Transverse colon (tissue), 4 donors: Measurements from ENCODE around the gene CTNND2. TPM values are rescaled to one million over a fixed set of nuclear protein-coding genes. Genes with fewer than 3 reads are reported as not detected.

Experiments used
- DNase-seq: peaks from one replicate; pipeline ENCODE4 v3.0.0-alpha.2; 2019
- H3K27ac ChIP-seq, 4 donors: fragments of 200-600 bp; sonication (generic); 2 replicates each; pipeline ENCODE4 v1.5.1; 2016 to 2018; ENCODE audit warnings: inconsistent platforms in 4 of 4
- H3K27me3 ChIP-seq: fragments of 200-600 bp; sonication (generic); 2 replicates; pipeline ENCODE4 v1.5.1; 2017; ENCODE audit warnings: inconsistent platforms
- H3K36me3 ChIP-seq, 4 donors: fragments of 200-600 bp; sonication (generic); 2 replicates each; pipeline ENCODE4 v1.5.1; 2017 to 2019; ENCODE audit warnings: inconsistent platforms in 4 of 4
- H3K4me1 ChIP-seq, 4 donors: fragments of 200-600 bp; sonication (generic); 2 replicates each; pipeline ENCODE4 v1.5.1; 2017 to 2020; ENCODE audit warnings: inconsistent platforms in 4 of 4
- H3K4me3 ChIP-seq, 4 donors: fragments of 200-600 bp; sonication (generic); 1 replicate in 1 of 4; 2 replicates in 3 of 4; pipeline versions ENCODE4 v1.5.1 to v1.6.1; 2017 to 2019; ENCODE audit warnings: inconsistent platforms in 4 of 4
- H3K9me3 ChIP-seq, 2 donors: fragments of 200-600 bp; sonication (generic); 2 replicates each; pipeline ENCODE4 v1.5.1; 2017 to 2019; ENCODE audit warnings: inconsistent platforms in 2 of 2
- EP300 ChIP-seq: sonication (generic); formaldehyde crosslinking; IDR thresholded peaks from one replicate; pipeline ENCODE4 v1.6.1; 2017; ENCODE audit warnings: antibody characterized with exemption, low read depth
- POLR2A ChIP-seq: fragments of 450-650 bp; IDR thresholded peaks from one replicate; pipeline ENCODE4 v1.6.1; 2016; ENCODE audit warnings: antibody characterized with exemption, mild to moderate bottlenecking, moderate library complexity
- POLR2AphosphoS5 ChIP-seq, 3 donors: sonication (generic); formaldehyde crosslinking; IDR thresholded peaks; one replicate each; pipeline ENCODE4 v1.6.1; 2016; ENCODE audit warnings: antibody characterized with exemption in 3 of 3
- WGBS, 2 donors: methylation state at CpG; one replicate each; pipeline ENCODE4 v1.1.5; 2018; ENCODE audit warnings: low coverage in 1 of 2; 5-methylcytosine and 5-hydroxymethylcytosine counted together
- in situ Hi-C, 4 donors: fragments of 200-750 bp; cut with MboI; loops; one replicate each; pipeline versions ENCODE4 v1.15.0 to v1.15.1; 2017; ENCODE audit warnings: low sequenced_read_pairs in 3 of 4, low pct_ligation_motif_present in 1 of 4, low pct_unique_long_range_greater_than_20kb in 1 of 4
- intact Hi-C: fragments of 100-400 bp; cut with DNase I; formaldehyde crosslinking; loops from one replicate; pipeline ENCODE4 v1.15.1; 2023; ENCODE audit warnings: low total_unique reads
- total RNA-seq, 4 donors: library from RNA; depleted of rRNA; stranded (reverse); fragments of >200 nt; gene quantifications; one replicate each; pipeline ENCODE4 v1.1.0, GENCODE V29; 2016
- TF ChIP-seq, protein P1 (sequence below), 5 experiments: fragments of 200-600 bp in 3 of 5; fragments of 450-650 bp in 2 of 5; sonication (generic) in 3 of 5; IDR thresholded peaks; 1 replicate in 2 of 5; 2 replicates in 3 of 5; pipeline ENCODE4 v1.5.1; 2016 to 2017; ENCODE audit warnings: antibody characterized with exemption in 5 of 5, inconsistent platforms in 3 of 5, mild to moderate bottlenecking in 2 of 5, moderate library complexity in 1 of 5

CTNND2 gene
- total RNA-seq, 4 donors from 2014 or later: 1.9 to 2.1 TPM; not detected in 2

DNA sequence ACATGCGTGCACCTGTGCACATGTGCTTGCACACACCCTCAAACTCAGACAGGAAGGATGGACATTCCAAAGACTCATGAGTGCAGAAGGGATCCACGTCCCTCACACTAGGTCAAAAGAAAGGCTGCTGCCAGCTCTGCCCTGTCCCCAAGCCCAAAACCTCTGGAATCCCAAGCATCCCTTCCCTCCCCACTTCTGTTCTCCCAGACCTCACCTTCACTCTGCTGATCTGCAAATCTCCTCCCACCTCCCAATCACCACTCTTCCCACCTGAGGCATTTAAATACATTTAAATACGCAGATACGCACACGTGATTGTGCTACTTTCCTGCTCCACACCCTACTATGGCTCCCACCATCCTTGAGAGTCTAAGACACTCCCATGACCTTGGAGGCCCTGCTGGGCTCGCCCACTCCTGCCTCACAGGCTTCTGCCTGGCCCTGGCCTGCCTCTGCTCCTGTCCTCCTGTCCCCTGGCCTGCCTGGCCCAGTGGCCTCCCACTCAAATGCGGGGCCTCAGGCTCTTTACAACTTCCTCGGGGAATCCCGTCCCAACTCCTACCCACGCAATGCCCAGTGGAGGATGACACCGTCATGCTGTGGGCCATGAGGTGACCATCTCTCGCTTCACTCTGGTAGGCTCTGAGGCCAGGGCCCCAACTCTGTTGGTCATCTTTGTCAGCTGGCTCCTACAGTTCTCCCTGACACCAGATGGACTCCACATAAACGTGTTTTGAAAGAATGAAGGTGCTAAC is 664.8 kb downstream of the CTNND2 start:
- no peak overlapping the region for H3K4me3 ChIP-seq

DNA sequence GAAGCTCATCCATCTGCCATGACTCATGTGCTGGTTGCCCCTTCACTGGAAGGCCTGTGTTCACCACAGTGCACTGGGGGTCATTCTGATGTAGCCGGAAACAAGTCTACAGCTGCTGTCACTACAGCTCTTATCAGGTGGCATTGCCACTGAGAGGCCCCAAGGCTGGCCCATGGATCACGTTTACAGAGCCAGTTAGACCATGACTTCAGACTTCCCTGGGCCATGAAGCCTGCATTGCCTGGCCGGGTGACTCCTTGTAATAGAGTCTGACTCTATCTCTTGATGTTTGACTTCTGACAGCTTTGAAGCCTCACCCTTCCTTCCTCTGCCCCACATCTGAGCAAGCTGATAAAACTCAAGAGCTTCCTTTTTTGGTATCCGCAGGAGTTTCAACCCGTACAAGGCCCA is 669.7 kb downstream of the CTNND2 start:
- no peaks in the 10 kb centered on the region for H3K36me3 ChIP-seq

More for the DNA sequence above, 664.8 kb downstream of the CTNND2 start:
- no peak overlapping the region for H3K27ac ChIP-seq
- intact Hi-C loops (no loop called here), in situ Hi-C loops (no loop called here)
- 82 to 85% methylated on average over 4 to 13 of the region's 13 CpGs for WGBS, 2 donors
- no peaks in the 10 kb centered on the region for H3K27me3 ChIP-seq
- no peaks in the 10 kb centered on the region for H3K36me3 ChIP-seq
- no peaks in the 10 kb centered on the region for H3K9me3 ChIP-seq
- TF ChIP-seq EP300: no peak
- no peak for TF ChIP-seq POLR2AphosphoS5 (IDR thresholded peaks at IDR 0.05)
- TF ChIP-seq, protein P1, sequence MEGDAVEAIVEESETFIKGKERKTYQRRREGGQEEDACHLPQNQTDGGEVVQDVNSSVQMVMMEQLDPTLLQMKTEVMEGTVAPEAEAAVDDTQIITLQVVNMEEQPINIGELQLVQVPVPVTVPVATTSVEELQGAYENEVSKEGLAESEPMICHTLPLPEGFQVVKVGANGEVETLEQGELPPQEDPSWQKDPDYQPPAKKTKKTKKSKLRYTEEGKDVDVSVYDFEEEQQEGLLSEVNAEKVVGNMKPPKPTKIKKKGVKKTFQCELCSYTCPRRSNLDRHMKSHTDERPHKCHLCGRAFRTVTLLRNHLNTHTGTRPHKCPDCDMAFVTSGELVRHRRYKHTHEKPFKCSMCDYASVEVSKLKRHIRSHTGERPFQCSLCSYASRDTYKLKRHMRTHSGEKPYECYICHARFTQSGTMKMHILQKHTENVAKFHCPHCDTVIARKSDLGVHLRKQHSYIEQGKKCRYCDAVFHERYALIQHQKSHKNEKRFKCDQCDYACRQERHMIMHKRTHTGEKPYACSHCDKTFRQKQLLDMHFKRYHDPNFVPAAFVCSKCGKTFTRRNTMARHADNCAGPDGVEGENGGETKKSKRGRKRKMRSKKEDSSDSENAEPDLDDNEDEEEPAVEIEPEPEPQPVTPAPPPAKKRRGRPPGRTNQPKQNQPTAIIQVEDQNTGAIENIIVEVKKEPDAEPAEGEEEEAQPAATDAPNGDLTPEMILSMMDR (IDR thresholded peaks at IDR 0.05): no peak
- TF ChIP-seq POLR2A: no peak
- H3K4me1 ChIP-seq: no peaks in the 10 kb centered on the region
- no peak for DNase-seq

DNA sequence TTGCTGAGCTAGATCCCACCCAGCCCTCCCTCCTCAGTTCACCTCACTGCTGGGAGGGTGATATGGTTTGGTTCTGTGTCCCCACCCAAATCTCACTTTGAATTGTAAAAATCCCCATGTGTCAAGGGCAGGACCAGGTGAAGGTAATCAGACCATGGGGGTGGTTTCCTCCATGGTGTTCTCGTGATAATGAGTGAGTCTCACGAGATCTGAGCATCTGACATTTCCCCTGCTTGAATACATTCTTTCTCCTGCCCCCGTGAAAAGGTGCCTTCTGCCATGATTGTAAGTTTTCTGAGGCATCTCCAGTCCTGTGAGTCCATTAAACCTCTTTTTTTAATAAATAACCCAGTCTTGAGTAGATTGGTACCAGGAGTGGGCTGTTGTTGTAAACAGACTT is 673.4 kb downstream of the CTNND2 start:
- 70 to 79% methylated on average over 3 of the region's 3 CpGs for WGBS, 2 donors
- TF ChIP-seq EP300: no peak
- no peak for TF ChIP-seq POLR2AphosphoS5 (IDR thresholded peaks at IDR 0.05)
- TF ChIP-seq, protein P1 (IDR thresholded peaks at IDR 0.05): no peak
- TF ChIP-seq POLR2A: no peak
- no peaks in the 10 kb centered on the region for H3K36me3 ChIP-seq
- no peak for DNase-seq
- intact Hi-C loops: no loop called here
- no peaks in the 10 kb centered on the region for H3K4me1 ChIP-seq
- H3K27me3 ChIP-seq: no peaks in the 10 kb centered on the region
- H3K9me3 ChIP-seq: no peaks in the 10 kb centered on the region
- no peak overlapping the region for H3K4me3 ChIP-seq
- H3K27ac ChIP-seq: no peak overlapping the region
- in situ Hi-C loops: no loop called here

More for the DNA sequence above, 669.7 kb downstream of the CTNND2 start:
- H3K9me3 ChIP-seq: no peaks in the 10 kb centered on the region
- no peak overlapping the region for H3K27ac ChIP-seq
- intact Hi-C loops: no loop called here
- in situ Hi-C loops: no loop called here
- H3K4me1 ChIP-seq: no peaks in the 10 kb centered on the region
- WGBS, 2 donors: 63 to 73% methylated on average over 3 to 5 of the region's 5 CpGs
- DNase-seq: no peak
- H3K27me3 ChIP-seq: no peaks in the 10 kb centered on the region
- TF ChIP-seq POLR2AphosphoS5 (IDR thresholded peaks at IDR 0.05) (no peak), EP300 (no peak), POLR2A (no peak)
- TF ChIP-seq, protein P1 (IDR thresholded peaks at IDR 0.05): no peak
- H3K4me3 ChIP-seq: no peak overlapping the region

DNA sequence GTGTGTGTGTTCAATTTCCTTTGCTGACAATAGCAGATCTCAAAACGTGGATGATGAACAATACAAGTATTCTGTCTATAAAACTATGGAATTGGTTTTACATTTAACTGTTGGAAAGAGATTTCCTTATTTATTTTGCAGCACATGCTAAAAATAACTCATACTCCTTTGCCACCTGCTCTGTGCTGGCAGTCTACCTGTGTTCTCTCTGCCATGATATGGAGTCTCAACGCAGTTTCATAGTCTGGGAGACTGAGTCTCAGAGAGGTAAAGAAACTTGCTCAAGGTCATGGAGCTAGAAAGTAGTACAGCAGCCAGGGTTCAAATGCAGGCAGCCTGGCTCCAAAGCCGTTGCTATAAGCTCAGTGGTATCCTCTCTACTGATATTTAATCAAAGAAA is 677.2 kb downstream of the CTNND2 start:
- Histone ChIP-seq H3K9me3 (no peaks in the 10 kb centered on the region), H3K36me3 (no peaks in the 10 kb centered on the region), H3K4me1 (no peaks in the 10 kb centered on the region), H3K27ac (no peak overlapping the region), H3K4me3 (no peak overlapping the region), H3K27me3 (no peaks in the 10 kb centered on the region)
- intact Hi-C loops: no loop called here
- TF ChIP-seq POLR2AphosphoS5 (IDR thresholded peaks at IDR 0.05): no peak
- TF ChIP-seq POLR2A: no peak
- in situ Hi-C loops: no loop called here
- DNase-seq: no peak
- WGBS, 2 donors: 27 to 47% methylated on average over 1 to 3 of the region's 3 CpGs
